K562 (cell line): Measurements from ENCODE around the gene C6orf47. TPM values are rescaled to one million over a fixed set of nuclear protein-coding genes. Genes with fewer than 3 reads are reported as not detected.

Experiments used
- KAT2B ChIP-seq: IDR thresholded peaks from one replicate; pipeline ENCODE4 v1.6.1; 2012; ENCODE audit warnings: low read depth, mild to moderate bottlenecking, control low read depth, inconsistent platforms, low read length, moderate library complexity
- MECOM ChIP-seq: fragments of 250-450 bp; sonication (Bioruptor Pico); IDR thresholded peaks from 2 replicates; pipeline ENCODE4 v1.8.0; 2022; ENCODE audit warnings: inconsistent platforms
- ZNF143 ChIP-seq: sonication (generic); formaldehyde crosslinking; IDR thresholded peaks from 2 replicates; pipeline ENCODE4 v1.9.0; 2022; ENCODE audit warnings: mild to moderate bottlenecking, missing genetic modification reagents
- ZNF197 ChIP-seq: fragments of 200-800 bp; sonication (Bioruptor generic); IDR thresholded peaks from 2 replicates; pipeline ENCODE4 v1.6.1; 2016; ENCODE audit warnings: low read depth, missing genetic modification characterization, missing compliant biosample characterization
- ZNF431 ChIP-seq: sonication (generic); formaldehyde crosslinking; IDR thresholded peaks from 2 replicates; pipeline ENCODE4 v1.8.0; 2022; ENCODE audit warnings: mild to moderate bottlenecking, missing genetic modification reagents
- polyA plus RNA-seq, 8 experiments: library from polyadenylated mRNA; depleted of rRNA in 4 of 8; stranded (reverse) in 5 of 8; unstranded in 3 of 8; fragments of >200 nt; fragmentation: Nextera tagmentation in 2 of 8; fragmentation: Illumina TruSeq in 1 of 8; extraction: Ambion mirVana in 2 of 8; extraction: Trizol in 1 of 8; gene quantifications; 2 replicates each; pipeline versions ENCODE4 v1.2.1 to v1.2.3, GENCODE V29; 2011 to 2014; ENCODE audit warnings: inconsistent platforms in 1 of 8, missing spikeins in 1 of 8
- total RNA-seq, 7 experiments: library from RNA; depleted of rRNA in 6 of 7; stranded (reverse); fragments of >200 nt in 6 of 7; fragmentation: Illumina TruSeq in 2 of 7; extraction: Trizol in 2 of 7; gene quantifications; 2 replicates each; pipeline versions ENCODE4 v1.2.1 to v1.2.3, GENCODE V29; 2011 to 2021; ENCODE audit warnings: low replicate concordance in 1 of 7
- TF ChIP-seq, protein P1 (sequence below): fragments of 250-450 bp; sonication (Bioruptor Pico); IDR thresholded peaks from 2 replicates; pipeline ENCODE4 v1.5.0; 2022; ENCODE audit warnings: mild to moderate bottlenecking
- TF ChIP-seq, protein P2 (sequence below): fragments of 250-450 bp; sonication (Bioruptor Pico); IDR thresholded peaks from 2 replicates; pipeline ENCODE4 v1.4.0; 2020
- TF ChIP-seq, protein P3 (sequence below): fragments of 450-650 bp; IDR thresholded peaks from 2 replicates; pipeline ENCODE4 v1.6.1; 2016; ENCODE audit warnings: low read depth

The C6orf47 gene
- total and polyA plus RNA-seq, 9 of the 15 experiments (the other 6 are each of a cell fraction or from before 2014, with no cell fraction given) = 0.14 to 43.8 (median 27.0) TPM

DNA sequence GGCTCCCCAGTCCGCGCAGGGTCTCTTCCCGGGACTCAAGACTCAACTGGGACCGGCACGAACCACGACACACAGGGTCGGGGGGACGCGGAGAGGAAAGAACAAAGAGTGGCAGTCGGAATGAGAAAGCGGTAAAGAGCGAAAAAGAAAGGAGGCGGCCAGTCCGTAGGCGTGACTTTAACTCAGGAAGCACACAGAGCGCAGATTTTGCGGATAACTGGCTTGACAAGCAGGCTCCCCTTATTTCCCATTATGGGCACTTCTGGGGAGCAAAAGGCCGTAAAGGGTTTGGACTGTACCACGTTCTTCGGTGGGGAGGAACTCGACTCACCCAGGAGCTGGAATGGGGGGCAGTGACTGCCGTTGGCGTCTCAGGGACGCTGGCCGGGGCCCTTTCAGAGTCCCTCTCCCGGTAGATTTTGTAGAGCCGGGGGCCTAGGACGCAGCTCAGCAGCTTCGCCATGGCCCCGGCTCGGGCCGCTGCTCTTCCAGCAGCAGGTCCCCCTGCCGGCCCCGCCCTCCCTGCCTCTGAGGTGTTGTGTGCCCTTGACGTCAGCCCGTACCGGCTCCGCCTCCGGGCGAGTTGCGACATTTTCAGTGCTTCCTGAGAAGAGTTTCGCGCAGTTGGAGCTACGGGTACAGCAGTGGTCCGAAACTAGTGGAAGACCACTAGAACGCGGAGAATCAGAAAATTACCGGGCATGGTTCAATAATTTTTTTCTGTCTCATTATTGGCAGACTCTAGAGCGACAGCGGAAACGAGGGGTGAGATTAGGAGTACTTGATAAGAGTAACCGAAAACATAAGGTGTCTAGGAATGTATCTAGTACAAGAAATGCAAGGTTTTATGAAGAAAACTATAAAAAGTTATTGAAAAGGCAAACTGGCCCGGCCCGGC lies 42.5 kb upstream of the C6orf47 start, which contains the start of gene ABHD16A (continued):
- TF ChIP-seq, protein P1, sequence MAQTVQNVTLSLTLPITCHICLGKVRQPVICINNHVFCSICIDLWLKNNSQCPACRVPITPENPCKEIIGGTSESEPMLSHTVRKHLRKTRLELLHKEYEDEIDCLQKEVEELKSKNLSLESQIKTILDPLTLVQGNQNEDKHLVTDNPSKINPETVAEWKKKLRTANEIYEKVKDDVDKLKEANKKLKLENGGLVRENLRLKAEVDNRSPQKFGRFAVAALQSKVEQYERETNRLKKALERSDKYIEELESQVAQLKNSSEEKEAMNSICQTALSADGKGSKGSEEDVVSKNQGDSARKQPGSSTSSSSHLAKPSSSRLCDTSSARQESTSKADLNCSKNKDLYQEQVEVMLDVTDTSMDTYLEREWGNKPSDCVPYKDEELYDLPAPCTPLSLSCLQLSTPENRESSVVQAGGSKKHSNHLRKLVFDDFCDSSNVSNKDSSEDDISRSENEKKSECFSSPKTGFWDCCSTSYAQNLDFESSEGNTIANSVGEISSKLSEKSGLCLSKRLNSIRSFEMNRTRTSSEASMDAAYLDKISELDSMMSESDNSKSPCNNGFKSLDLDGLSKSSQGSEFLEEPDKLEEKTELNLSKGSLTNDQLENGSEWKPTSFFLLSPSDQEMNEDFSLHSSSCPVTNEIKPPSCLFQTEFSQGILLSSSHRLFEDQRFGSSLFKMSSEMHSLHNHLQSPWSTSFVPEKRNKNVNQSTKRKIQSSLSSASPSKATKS = no peak
- TF ChIP-seq, protein P2, sequence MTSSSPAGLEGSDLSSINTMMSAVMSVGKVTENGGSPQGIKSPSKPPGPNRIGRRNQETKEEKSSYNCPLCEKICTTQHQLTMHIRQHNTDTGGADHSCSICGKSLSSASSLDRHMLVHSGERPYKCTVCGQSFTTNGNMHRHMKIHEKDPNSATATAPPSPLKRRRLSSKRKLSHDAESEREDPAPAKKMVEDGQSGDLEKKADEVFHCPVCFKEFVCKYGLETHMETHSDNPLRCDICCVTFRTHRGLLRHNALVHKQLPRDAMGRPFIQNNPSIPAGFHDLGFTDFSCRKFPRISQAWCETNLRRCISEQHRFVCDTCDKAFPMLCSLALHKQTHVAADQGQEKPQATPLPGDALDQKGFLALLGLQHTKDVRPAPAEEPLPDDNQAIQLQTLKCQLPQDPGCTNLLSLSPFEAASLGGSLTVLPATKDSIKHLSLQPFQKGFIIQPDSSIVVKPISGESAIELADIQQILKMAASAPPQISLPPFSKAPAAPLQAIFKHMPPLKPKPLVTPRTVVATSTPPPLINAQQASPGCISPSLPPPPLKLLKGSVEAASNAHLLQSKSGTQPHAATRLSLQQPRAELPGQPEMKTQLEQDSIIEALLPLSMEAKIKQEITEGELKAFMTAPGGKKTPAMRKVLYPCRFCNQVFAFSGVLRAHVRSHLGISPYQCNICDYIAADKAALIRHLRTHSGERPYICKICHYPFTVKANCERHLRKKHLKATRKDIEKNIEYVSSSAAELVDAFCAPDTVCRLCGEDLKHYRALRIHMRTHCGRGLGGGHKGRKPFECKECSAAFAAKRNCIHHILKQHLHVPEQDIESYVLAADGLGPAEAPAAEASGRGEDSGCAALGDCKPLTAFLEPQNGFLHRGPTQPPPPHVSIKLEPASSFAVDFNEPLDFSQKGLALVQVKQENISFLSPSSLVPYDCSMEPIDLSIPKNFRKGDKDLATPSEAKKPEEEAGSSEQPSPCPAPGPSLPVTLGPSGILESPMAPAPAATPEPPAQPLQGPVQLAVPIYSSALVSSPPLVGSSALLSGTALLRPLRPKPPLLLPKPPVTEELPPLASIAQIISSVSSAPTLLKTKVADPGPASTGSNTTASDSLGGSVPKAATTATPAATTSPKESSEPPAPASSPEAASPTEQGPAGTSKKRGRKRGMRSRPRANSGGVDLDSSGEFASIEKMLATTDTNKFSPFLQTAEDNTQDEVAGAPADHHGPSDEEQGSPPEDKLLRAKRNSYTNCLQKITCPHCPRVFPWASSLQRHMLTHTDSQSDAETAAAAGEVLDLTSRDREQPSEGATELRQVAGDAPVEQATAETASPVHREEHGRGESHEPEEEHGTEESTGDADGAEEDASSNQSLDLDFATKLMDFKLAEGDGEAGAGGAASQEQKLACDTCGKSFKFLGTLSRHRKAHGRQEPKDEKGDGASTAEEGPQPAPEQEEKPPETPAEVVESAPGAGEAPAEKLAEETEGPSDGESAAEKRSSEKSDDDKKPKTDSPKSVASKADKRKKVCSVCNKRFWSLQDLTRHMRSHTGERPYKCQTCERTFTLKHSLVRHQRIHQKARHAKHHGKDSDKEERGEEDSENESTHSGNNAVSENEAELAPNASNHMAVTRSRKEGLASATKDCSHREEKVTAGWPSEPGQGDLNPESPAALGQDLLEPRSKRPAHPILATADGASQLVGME (CRISPR knock-in tag) = peak; percentile 67; the same call in 1 of the 2 replicates
- TF ChIP-seq, protein P3, sequence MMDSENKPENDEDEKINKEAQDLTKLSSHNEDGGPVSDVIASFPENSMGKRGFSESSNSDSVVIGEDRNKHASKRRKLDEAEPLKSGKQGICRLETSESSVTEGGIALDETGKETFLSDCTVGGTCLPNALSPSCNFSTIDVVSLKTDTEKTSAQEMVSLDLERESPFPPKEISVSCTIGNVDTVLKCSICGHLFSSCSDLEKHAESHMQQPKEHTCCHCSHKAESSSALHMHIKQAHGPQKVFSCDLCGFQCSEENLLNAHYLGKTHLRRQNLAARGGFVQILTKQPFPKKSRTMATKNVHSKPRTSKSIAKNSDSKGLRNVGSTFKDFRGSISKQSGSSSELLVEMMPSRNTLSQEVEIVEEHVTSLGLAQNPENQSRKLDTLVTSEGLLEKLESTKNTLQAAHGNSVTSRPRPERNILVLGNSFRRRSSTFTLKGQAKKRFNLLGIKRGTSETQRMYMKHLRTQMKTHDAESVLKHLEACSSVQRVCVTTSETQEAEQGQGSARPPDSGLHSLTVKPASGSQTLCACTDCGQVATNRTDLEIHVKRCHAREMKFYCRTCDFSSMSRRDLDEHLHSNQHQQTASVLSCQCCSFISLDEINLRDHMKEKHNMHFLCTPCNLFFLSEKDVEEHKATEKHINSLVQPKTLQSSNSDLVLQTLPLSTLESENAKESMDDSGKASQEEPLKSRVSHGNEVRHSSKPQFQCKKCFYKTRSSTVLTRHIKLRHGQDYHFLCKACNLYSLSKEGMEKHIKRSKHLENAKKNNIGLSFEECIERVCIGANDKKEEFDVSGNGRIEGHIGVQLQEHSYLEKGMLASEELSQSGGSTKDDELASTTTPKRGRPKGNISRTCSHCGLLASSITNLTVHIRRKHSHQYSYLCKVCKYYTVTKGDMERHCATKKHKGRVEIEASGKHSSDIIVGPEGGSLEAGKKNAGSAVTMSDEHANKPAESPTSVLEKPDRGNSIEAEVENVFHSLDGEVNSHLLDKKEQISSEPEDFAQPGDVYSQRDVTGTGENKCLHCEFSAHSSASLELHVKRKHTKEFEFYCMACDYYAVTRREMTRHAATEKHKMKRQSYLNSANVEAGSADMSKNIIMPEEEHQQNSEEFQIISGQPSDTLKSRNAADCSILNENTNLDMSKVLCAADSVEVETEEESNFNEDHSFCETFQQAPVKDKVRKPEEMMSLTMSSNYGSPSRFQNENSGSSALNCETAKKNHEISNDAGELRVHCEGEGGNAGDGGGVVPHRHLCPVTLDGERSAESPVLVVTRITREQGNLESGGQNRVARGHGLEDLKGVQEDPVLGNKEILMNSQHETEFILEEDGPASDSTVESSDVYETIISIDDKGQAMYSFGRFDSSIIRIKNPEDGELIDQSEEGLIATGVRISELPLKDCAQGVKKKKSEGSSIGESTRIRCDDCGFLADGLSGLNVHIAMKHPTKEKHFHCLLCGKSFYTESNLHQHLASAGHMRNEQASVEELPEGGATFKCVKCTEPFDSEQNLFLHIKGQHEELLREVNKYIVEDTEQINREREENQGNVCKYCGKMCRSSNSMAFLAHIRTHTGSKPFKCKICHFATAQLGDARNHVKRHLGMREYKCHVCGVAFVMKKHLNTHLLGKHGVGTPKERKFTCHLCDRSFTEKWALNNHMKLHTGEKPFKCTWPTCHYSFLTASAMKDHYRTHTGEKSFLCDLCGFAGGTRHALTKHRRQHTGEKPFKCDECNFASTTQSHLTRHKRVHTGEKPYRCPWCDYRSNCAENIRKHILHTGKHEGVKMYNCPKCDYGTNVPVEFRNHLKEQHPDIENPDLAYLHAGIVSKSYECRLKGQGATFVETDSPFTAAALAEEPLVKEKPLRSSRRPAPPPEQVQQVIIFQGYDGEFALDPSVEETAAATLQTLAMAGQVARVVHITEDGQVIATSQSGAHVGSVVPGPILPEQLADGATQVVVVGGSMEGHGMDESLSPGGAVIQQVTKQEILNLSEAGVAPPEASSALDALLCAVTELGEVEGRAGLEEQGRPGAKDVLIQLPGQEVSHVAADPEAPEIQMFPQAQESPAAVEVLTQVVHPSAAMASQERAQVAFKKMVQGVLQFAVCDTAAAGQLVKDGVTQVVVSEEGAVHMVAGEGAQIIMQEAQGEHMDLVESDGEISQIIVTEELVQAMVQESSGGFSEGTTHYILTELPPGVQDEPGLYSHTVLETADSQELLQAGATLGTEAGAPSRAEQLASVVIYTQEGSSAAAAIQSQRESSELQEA = peak; percentile 100
- TF ChIP-seq MECOM (CRISPR knock-in tag) = no peak
- peak; percentile 10 for TF ChIP-seq KAT2B
- no peak for TF ChIP-seq ZNF143
- TF ChIP-seq ZNF197 (CRISPR knock-in tag) = peak; percentile 76; the same call in 1 of the 2 replicates
- TF ChIP-seq ZNF431 = no peak
